Measurements from ENCODE around the gene PAX7.

PAX7 gene

DNA sequence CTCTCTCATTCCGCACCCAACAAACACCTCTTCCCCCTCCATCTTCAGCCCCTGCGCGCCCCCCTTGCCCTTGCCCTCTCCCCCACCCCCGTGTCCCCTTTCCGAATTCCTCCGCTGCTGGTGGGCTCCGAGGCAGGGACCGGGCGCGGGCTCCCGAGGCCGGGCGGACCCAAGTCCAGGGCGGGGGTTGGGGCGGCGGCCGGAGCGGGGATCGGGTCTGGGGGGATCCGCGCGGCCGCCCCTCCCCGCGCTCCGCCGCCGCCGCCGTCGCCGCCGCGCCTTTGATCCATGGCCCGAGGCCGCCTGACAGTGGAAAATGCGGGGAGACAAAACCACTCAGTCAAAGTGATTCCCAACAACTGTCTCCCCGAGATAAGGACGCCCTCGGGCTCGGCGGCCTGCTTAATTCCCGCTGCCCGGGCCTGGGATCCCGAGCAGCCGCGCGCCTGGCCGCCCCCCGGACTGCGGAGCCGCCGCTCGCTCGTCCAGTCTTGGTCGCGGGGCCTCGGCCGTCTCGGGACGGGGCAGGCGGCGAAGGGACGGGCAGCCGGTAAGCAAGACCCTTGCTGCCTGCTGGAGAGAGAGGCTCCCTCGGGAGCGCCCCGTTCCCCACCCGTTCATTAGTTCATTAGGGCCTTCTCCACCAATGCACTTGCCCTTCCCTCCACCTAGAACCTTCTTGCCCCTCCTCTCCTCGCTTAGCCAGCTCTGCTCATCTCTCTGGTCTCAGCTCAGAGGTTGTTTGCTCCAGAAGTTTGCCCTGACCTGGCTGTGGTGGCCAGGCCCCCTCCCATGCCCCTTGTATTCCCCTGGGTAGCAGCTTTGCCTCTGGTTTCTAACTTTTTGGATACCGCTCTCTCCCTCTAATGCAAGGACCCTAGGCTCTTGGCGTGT lies 86.4 kb downstream of the PAX7 start:
- Histone ChIP-seq H3K27me3 (ENCODE audit: insufficient read depth, low read length) (peaks cover 36% of the 10 kb centered on the region), H3K36me3 (ENCODE audit: insufficient read depth, low read length) (no peaks in the 10 kb centered on the region), H2AFZ (ENCODE audit: low read depth, low read length) (no peak overlapping the region), H3K4me1 (ENCODE audit: insufficient read depth, low read length) (no peaks in the 10 kb centered on the region), H3K9me3 (ENCODE audit: low read length) (no peaks in the 10 kb centered on the region), H3K4me3 (ENCODE audit: low read length) (no peak overlapping the region)

DNA sequence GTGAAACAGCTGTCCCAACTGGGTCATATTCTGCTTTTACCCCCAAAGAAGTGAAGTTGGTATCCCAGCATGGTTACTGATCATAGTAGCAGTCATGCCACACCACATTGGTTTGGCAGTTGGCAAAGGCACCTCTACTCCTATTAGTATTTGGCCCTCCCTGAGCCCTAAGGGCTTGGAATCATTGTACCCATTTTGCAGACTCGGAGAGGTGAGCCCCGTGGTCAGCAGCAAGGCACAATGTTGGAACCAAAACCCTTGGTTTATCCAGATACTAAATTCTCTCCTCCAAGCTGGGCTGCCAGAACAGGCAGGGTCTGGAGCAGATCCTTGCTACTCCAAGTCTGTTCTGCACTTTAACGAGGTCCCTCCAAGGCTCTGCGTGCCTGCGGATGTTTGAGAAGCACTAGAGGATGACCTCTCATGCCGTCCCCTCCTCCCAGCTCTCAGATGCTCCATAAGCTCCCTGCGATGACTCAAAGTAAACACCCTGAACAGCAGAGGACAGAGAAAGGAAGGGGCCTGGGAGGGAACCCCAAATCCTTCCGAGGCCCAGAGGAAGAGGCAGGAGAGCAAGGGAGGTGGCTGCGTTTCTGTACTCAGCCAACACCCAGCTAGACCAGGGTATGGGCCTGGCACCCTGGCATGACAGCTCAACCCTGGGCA lies 89.3 kb downstream of the PAX7 start:
- no peaks in the 10 kb centered on the region for H3K9me3 ChIP-seq (ENCODE audit: low read length)
- no peaks in the 10 kb centered on the region for H3K4me1 ChIP-seq (ENCODE audit: insufficient read depth, low read length)
- peaks cover 32% of the 10 kb centered on the region for H3K27me3 ChIP-seq (ENCODE audit: insufficient read depth, low read length)
- no peak overlapping the region for H2AFZ ChIP-seq (ENCODE audit: low read depth, low read length)
- H3K36me3 ChIP-seq (ENCODE audit: insufficient read depth, low read length): no peaks in the 10 kb centered on the region
- no peak overlapping the region for H3K4me3 ChIP-seq (ENCODE audit: low read length)

DNA sequence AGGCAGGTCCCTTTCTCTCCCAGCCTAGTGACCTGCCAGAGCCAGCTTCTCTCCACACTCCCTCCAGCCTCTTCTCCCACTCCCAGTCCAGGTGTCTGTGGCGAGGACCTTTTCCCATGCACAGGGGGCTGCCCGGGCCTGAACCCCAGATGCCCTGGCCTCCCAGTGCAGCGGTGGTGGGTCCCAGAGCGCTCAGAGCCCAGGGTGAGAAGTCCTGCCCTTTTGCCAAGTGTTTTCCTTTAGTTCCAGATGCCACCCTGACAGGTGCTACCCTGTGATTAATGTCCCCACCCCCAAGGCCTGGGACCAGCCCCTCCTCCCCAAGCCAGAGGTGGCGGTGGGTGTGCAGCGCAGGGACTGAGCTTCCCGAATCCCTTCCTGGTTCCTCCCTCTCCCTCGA lies 90.4 kb downstream of the PAX7 start:
- H3K4me1 ChIP-seq (ENCODE audit: insufficient read depth, low read length): no peaks in the 10 kb centered on the region

DNA sequence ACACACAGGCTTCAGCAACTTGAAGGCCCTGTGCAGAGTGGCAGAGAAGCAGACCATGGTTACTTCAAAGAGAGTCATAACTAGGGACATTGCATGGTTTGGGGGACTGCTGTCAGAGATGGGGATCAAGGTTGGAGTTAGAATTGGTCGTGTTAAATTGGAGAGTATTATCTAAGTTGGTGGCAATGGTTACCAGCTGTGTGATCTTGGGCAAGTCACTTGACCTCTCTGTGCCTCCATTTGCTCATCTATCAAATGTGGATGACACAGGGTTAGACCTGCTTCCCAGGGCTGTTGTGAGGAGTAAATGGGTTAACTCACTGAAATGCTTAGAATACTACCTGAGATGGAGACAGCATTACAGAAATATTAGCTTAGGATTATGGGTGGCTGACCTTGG lies 91.1 kb downstream of the PAX7 start:
- H3K36me3 ChIP-seq (ENCODE audit: insufficient read depth, low read length): no peaks in the 10 kb centered on the region
- no peak overlapping the region for H2AFZ ChIP-seq (ENCODE audit: low read depth, low read length)
- peaks cover 18% of the 10 kb centered on the region for H3K27me3 ChIP-seq (ENCODE audit: insufficient read depth, low read length)
- H3K9me3 ChIP-seq (ENCODE audit: low read length): no peaks in the 10 kb centered on the region
- no peaks in the 10 kb centered on the region for H3K4me1 ChIP-seq (ENCODE audit: insufficient read depth, low read length)
- H3K4me3 ChIP-seq (ENCODE audit: low read length): no peak overlapping the region

More for the DNA sequence above, 90.4 kb downstream of the PAX7 start:
- H3K4me3 ChIP-seq (ENCODE audit: low read length): no peak overlapping the region
- peaks cover 24% of the 10 kb centered on the region for H3K27me3 ChIP-seq (ENCODE audit: insufficient read depth, low read length)
- H2AFZ ChIP-seq (ENCODE audit: low read depth, low read length): no peak overlapping the region
- H3K9me3 ChIP-seq (ENCODE audit: low read length): no peaks in the 10 kb centered on the region
- H3K36me3 ChIP-seq (ENCODE audit: insufficient read depth, low read length): no peaks in the 10 kb centered on the region

DNA sequence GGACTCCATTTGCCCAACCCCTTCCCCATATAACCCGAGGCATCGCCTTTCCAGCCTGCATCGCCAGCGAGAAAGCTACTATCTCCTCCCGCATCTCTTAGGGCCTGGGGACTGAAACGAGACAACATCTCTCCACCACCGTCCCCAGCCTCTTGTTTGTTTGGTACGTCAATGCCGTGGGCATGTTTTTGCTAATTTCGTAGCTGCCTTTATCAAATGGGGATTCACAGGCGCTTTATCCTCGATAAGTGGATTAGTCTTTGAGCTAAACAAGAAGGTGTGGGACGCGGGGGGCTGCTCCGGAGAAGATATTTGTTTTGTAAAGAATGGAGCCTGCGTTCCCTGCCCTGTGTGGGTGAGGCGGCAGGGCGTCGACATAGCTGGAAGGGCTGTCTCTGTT lies 91.6 kb downstream of the PAX7 start:
- H3K27me3 ChIP-seq (ENCODE audit: insufficient read depth, low read length): peaks cover 14% of the 10 kb centered on the region
- no peaks in the 10 kb centered on the region for H3K9me3 ChIP-seq (ENCODE audit: low read length)
- H3K36me3 ChIP-seq (ENCODE audit: insufficient read depth, low read length): no peaks in the 10 kb centered on the region
- H3K4me3 ChIP-seq (ENCODE audit: low read length): no peak overlapping the region
- H3K4me1 ChIP-seq (ENCODE audit: insufficient read depth, low read length): no peaks in the 10 kb centered on the region
- no peak overlapping the region for H2AFZ ChIP-seq (ENCODE audit: low read depth, low read length)

DNA sequence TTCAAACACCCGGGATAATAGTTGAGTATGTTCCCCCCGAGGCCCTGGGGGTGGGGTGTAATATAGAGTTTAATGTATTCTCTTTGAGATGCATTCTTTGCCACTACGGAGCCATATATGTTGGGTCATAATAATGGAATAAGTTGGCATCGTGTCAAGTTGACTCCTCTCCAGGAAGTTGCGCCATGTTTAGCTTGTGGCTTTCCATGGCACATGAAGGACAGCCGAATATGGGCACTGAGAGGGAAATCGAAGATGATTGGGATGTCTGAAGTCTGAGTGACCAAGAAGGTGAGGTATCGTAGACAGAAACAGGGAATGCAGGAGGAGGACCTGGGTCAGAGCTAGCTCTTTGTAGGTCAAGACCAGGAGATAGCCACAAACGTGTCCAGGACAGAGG lies 92.6 kb downstream of the PAX7 start:
- peaks cover 5% of the 10 kb centered on the region for H3K27me3 ChIP-seq (ENCODE audit: insufficient read depth, low read length)

DNA sequence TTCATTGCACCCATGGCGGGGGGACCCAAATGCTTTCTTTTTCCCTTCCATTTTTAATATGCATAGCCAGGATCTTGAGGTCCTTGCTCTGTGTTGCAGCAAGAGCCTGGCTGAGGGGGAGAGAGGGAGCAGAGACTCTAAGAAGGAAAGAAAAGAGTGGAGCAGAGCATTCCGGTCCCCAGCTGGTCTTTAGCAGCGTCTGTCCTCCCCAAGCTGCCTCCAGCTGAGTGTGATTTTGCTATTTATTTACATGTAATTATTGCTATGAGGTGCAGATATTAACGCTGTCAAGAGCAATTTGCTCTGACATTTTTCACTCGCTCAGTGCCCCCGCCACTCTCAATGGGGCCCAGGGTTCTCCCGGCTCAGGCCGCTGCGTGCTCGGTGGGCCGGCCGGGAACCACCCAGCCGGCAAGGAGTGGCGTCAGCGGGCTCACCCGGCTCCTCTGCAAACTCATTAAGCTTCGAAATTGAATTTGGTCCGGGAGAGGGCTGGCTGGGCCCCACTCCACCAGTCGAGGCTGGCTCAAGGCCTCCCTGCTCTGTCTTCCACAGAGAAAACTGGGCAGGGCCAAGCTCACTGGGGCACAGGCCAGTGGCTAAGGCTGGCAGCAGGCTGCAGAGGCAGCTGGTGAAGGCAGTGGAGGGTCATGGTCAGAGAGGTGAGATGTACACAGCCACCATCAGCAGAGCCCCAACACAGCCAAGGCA lies 93.2 kb downstream of the PAX7 start:
- Histone ChIP-seq H3K4me1 (ENCODE audit: insufficient read depth, low read length) (no peaks in the 10 kb centered on the region), H3K9me3 (ENCODE audit: low read length) (no peaks in the 10 kb centered on the region), H2AFZ (ENCODE audit: low read depth, low read length) (no peak overlapping the region), H3K36me3 (ENCODE audit: insufficient read depth, low read length) (no peaks in the 10 kb centered on the region), H3K4me3 (ENCODE audit: low read length) (no peak overlapping the region), H3K27me3 (ENCODE audit: insufficient read depth, low read length) (peaks cover 2% of the 10 kb centered on the region)

More for the DNA sequence above, 92.6 kb downstream of the PAX7 start:
- Histone ChIP-seq H3K9me3 (ENCODE audit: low read length) (no peaks in the 10 kb centered on the region), H3K4me3 (ENCODE audit: low read length) (no peak overlapping the region), H3K36me3 (ENCODE audit: insufficient read depth, low read length) (no peaks in the 10 kb centered on the region), H3K4me1 (ENCODE audit: insufficient read depth, low read length) (no peaks in the 10 kb centered on the region), H2AFZ (ENCODE audit: low read depth, low read length) (no peak overlapping the region)

DNA sequence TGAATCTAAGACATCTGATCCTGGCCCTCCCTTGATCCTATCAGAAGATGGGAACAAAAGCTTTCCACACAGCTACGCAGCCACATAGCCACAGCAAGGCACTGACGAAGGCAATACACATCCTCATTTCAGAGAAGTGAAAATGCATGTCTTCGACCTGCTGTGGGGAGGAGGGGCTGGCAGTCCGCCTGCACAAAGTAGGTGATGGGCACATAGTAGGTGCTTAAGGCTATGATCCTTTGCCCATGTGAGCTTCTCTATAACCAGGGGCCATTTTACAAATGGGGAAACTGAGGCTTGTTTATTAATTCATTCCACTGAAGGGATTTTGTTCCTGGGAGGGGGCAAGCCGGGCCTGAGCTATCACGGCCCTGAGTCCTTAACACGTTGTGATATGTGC lies 94.2 kb downstream of the PAX7 start:
- no peaks in the 10 kb centered on the region for H3K4me1 ChIP-seq (ENCODE audit: insufficient read depth, low read length)

DNA sequence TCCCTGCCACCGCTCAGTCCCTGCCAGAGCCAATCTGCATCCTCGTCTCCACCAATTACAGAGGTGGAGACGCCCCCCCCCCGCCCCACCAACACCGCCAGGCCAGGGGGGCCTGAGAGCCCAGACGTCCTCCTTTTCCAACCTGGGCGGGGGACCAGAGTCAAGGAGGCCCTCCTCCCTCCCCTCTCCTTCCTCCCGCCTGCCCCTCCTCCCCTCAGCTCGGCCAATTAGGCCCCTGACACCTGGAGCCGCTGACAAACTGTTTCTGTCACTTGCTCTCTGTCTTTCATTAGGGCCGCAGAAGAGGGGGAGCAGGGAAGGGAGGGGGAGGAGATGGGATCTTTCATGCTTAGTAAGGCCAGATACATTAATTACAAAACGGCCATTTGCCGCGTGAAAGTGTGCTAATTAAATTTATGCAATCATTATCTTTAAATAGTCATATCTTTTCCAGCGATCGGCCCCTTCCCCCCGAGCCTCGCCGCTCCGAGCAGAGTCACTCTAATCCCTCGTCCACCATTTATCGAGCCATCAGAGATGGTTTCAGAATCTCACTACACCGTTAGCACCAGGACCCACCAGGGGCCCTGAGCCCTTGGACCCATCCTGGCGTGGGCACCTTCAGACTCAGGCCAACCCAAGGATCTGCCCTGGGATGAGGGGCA lies 94.7 kb downstream of the PAX7 start:
- Histone ChIP-seq H2AFZ (ENCODE audit: low read depth, low read length) (no peak overlapping the region), H3K4me1 (ENCODE audit: insufficient read depth, low read length) (no peaks in the 10 kb centered on the region), H3K4me3 (ENCODE audit: low read length) (no peak overlapping the region), H3K36me3 (ENCODE audit: insufficient read depth, low read length) (no peaks in the 10 kb centered on the region), H3K27me3 (ENCODE audit: insufficient read depth, low read length) (peaks cover 2% of the 10 kb centered on the region), H3K9me3 (ENCODE audit: low read length) (no peaks in the 10 kb centered on the region)

More for the DNA sequence above, 94.2 kb downstream of the PAX7 start:
- Histone ChIP-seq H3K27me3 (ENCODE audit: insufficient read depth, low read length) (peaks cover 2% of the 10 kb centered on the region), H3K9me3 (ENCODE audit: low read length) (no peaks in the 10 kb centered on the region), H3K4me3 (ENCODE audit: low read length) (no peak overlapping the region), H3K36me3 (ENCODE audit: insufficient read depth, low read length) (no peaks in the 10 kb centered on the region), H2AFZ (ENCODE audit: low read depth, low read length) (no peak overlapping the region)

DNA sequence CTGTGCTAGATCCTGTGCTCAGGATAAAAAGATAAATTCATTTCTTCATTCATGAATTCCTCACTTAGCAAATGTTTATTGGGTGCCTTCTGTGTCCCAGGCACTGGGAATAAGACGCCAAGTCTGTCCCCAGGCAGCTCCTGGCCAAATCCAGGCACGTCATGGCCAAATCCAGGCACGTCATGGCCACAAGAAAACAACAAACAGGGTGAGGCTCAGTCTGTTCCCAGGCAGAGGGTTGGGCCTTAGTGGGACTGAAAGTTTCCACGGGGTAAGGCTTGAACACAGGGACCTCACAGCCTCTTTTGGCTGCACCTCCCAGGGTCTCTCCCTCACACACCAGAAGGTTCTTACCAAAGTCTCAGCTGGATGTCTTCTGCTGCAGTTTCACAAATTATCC lies 95.7 kb downstream of the PAX7 start:
- Histone ChIP-seq H3K4me1 (ENCODE audit: insufficient read depth, low read length) (no peaks in the 10 kb centered on the region), H3K9me3 (ENCODE audit: low read length) (no peaks in the 10 kb centered on the region), H2AFZ (ENCODE audit: low read depth, low read length) (no peak overlapping the region), H3K4me3 (ENCODE audit: low read length) (no peak overlapping the region), H3K27me3 (ENCODE audit: insufficient read depth, low read length) (peaks cover 2% of the 10 kb centered on the region), H3K36me3 (ENCODE audit: insufficient read depth, low read length) (no peaks in the 10 kb centered on the region)

DNA sequence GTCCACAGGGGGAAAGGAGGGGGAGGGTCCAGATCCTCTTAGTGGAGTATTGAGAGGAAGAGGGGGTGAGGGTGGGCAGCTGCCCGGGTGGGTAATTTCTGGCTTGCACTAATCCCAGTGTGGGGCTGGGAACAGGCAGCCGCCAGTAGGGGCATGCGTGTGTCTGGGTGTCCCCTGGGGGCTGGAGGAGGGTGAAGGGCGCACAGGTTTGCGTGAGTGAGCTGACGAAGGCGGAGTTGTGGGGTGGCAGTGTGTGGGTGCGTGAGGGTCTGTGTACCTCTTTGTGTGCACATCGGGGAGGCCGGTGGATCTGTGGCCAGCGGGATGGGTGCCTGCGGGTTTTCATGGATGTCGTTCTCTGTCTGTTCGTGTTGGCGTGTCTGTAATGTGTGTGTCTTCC lies 97.3 kb downstream of the PAX7 start:
- Histone ChIP-seq H3K4me1 (ENCODE audit: insufficient read depth, low read length) (no peaks in the 10 kb centered on the region), H2AFZ (ENCODE audit: low read depth, low read length) (no peak overlapping the region), H3K27me3 (ENCODE audit: insufficient read depth, low read length) (no peaks in the 10 kb centered on the region), H3K36me3 (ENCODE audit: insufficient read depth, low read length) (no peaks in the 10 kb centered on the region), H3K4me3 (ENCODE audit: low read length) (no peak overlapping the region), H3K9me3 (ENCODE audit: low read length) (no peaks in the 10 kb centered on the region)

DNA sequence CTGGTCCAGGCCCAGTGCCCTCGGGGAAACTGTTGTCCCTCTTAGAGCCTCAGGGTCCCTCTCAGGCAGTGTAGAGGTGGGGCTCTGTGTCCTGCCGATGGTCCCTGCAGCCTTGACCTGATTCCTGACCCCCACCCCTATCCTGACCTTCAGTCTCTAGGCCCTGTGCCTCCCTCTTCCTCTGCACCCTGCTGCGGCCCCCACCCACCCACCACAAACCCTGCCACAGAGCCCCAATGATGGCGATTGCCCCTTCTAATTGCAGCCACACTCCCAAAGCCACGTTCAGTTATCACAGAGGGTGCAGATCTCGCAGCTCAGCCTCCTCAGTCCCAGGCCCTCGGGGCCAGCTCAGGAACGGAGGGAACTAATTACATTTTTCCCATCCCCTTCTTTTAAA lies 99.7 kb downstream of the PAX7 start:
- Histone ChIP-seq H3K4me3 (ENCODE audit: low read length) (no peak overlapping the region), H2AFZ (ENCODE audit: low read depth, low read length) (no peak overlapping the region), H3K36me3 (ENCODE audit: insufficient read depth, low read length) (no peaks in the 10 kb centered on the region), H3K27me3 (ENCODE audit: insufficient read depth, low read length) (no peaks in the 10 kb centered on the region), H3K4me1 (ENCODE audit: insufficient read depth, low read length) (no peaks in the 10 kb centered on the region), H3K9me3 (ENCODE audit: low read length) (no peaks in the 10 kb centered on the region)

DNA sequence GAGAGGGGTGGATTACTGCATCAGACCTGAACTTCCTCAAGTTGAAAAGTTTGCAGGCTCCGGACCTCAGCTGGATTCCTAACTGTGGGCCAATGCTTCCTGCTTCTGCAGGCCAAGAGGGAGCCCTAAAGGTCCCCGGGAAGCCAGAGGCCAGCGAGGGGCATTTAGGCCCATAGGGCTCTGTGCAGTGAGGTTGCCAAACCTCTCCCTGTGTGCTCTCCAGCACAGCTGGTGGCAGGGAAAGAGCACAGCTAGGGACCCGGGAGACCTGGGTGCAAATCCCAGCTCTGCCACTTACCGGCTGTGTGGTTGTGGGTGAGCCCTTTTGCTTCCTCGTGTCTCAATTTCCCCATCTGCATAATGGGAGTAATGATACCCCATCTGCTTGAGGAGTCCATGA lies 100.5 kb downstream of the PAX7 start:
- Histone ChIP-seq H2AFZ (ENCODE audit: low read depth, low read length) (no peak overlapping the region), H3K4me1 (ENCODE audit: insufficient read depth, low read length) (no peaks in the 10 kb centered on the region), H3K36me3 (ENCODE audit: insufficient read depth, low read length) (no peaks in the 10 kb centered on the region), H3K4me3 (ENCODE audit: low read length) (no peak overlapping the region), H3K9me3 (ENCODE audit: low read length) (no peaks in the 10 kb centered on the region), H3K27me3 (ENCODE audit: insufficient read depth, low read length) (no peaks in the 10 kb centered on the region)
